Body of pancreas (tissue), 4 donors: ENCODE measurements around the gene FOXP1.

Experiments
- POLR2A ChIP-seq, 3 donors: fragments of 450-650 bp; IDR thresholded peaks; one replicate each; pipeline ENCODE4 v1.6.1; 2016; ENCODE audit warnings: antibody characterized with exemption in 3 of 3, mild to moderate bottlenecking in 2 of 3
- TF ChIP-seq, protein P1 (sequence below), 7 experiments: fragments of 450-650 bp in 4 of 7; fragments of 200-600 bp in 3 of 7; sonication (generic) in 3 of 7; IDR thresholded peaks; one replicate each; pipeline ENCODE4 v1.5.1; 2016 to 2019; ENCODE audit warnings: antibody characterized with exemption in 7 of 7

DNA sequence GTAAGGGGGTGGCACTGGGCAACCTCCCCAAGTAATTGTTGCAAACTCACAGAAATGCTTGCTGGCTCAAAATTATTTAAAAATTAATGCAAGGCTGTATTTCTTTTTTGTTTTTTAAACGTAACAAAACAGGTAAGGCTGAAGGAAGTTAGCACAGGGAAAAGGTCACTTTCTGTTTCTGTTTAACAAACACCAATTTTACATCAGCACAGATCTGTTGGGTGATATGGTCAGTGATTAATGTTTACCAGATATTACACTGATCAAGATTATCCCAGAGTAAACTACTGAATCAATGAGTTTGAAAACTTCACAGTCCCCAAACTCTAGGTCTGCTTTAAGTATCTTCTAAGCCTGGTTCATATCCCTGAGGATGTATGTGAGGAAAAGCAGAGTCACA lies 558.0 kb downstream of the FOXP1 start:
- TF ChIP-seq, protein P1, sequence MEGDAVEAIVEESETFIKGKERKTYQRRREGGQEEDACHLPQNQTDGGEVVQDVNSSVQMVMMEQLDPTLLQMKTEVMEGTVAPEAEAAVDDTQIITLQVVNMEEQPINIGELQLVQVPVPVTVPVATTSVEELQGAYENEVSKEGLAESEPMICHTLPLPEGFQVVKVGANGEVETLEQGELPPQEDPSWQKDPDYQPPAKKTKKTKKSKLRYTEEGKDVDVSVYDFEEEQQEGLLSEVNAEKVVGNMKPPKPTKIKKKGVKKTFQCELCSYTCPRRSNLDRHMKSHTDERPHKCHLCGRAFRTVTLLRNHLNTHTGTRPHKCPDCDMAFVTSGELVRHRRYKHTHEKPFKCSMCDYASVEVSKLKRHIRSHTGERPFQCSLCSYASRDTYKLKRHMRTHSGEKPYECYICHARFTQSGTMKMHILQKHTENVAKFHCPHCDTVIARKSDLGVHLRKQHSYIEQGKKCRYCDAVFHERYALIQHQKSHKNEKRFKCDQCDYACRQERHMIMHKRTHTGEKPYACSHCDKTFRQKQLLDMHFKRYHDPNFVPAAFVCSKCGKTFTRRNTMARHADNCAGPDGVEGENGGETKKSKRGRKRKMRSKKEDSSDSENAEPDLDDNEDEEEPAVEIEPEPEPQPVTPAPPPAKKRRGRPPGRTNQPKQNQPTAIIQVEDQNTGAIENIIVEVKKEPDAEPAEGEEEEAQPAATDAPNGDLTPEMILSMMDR (IDR thresholded peaks at IDR 0.05) = no peak
- no peak for TF ChIP-seq POLR2A (IDR thresholded peaks at IDR 0.05)
